GM12873 (cell line): ENCODE results near the gene SLC25A19.

Experiments
- TF ChIP-seq, protein P1 (sequence below): IDR thresholded peaks from 2 replicates; pipeline ENCODE4 v1.5.1; 2012; ENCODE audit warnings: low read depth, mild to moderate bottlenecking, moderate library complexity, low read length, control low read depth; ENCODE audit not compliant: insufficient read depth; ENCODE audit errors: missing control alignments

Gene SLC25A19

DNA sequence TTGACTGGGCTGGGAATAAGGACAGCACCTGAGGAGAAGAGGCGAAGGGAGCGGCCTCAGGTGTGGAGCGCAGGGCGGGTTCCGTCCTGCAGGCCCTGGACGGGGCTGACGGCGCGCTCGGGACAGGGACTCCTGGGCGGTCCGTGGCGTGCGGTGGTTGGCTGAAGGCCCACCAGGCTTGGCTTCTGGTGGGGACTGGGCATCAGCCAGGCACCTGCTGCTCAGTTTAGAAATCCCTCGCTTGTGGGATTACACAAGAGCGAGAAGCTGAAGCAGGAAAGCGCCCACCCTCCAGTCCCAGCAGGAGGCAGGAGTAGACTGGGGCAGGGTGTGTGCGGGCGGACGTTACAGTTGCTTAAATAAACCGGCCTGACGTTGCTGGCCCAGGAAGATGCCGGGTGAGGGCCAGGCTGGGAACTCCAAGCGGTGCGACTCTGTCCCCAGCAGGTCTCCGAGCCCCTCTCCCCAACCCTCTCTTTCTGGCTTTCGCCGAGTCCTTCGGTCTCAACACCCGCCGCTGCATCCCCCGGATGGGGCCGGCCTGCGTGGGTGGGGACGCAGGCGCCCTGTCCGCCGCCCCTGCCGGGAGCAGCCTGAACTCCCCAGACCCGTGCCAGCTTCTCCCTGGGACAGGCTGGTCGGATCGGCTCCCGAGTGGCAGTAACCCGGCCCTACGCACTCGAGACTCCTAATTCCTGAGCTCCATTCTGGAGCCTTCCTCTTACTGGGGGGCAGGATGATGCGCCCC is 18.8 kb downstream of the SLC25A19 start:
- TF ChIP-seq, protein P1, sequence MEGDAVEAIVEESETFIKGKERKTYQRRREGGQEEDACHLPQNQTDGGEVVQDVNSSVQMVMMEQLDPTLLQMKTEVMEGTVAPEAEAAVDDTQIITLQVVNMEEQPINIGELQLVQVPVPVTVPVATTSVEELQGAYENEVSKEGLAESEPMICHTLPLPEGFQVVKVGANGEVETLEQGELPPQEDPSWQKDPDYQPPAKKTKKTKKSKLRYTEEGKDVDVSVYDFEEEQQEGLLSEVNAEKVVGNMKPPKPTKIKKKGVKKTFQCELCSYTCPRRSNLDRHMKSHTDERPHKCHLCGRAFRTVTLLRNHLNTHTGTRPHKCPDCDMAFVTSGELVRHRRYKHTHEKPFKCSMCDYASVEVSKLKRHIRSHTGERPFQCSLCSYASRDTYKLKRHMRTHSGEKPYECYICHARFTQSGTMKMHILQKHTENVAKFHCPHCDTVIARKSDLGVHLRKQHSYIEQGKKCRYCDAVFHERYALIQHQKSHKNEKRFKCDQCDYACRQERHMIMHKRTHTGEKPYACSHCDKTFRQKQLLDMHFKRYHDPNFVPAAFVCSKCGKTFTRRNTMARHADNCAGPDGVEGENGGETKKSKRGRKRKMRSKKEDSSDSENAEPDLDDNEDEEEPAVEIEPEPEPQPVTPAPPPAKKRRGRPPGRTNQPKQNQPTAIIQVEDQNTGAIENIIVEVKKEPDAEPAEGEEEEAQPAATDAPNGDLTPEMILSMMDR, result peak; percentile 48

DNA sequence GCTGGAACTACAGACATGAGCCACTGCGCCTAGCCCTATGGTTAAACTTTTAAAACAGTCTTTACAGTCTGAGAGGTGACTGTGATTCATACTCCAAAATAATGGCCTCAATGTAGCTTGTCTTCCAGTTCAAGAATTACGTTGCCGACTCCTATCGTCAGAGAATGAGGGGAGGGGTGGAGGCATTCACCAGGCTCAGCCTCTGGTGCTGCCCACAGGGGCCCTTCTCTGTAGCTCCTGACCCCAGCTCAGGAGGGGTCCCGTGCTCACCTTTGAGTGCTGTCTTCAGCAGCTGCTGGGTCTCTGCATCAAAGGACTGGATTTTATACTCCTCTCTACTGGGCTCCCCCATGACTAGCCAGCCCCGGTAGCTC is 19.4 kb downstream of the SLC25A19 start:
- TF ChIP-seq, protein P1, result no peak

DNA sequence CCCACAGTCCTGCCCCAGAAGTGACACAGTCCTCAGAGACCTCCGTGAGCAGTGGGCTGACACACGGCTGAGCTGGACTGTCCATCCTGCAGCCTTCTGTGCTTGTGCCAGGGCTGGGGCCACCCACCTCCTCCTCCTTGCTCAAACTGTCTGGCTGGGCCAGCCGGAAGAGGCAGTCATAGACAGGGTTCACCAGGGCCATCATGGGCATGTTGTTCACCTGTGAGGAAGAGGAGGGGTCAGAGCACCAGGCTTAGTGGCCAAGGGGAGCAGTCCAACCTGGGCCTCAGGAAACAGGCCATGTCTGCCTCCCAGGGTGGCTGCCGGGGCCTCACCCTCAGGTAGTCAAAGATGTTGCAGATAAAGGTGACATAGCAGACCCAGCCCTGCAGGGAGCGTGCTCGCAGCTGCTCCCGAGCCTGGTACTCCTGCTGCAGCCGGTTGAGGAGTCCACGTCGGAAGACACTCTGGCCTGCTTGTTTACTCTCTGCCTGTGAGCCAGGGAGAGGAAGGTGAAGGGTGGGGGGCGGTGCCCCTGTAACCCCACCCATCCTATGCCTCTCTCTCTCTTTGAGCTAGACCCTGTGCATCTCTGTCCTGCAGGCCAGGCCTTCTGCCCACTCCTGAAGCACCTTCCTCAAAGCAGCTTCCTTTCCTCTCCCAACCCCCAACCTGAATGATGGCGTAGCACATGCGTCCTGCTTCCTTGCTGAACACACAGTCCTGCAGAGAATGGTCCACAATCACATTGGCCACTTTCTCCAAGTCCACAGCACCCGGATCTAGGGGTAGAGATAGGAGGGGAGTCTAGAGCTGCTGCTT is 21.6 kb downstream of the SLC25A19 start:
- TF ChIP-seq, protein P1, result no peak

DNA sequence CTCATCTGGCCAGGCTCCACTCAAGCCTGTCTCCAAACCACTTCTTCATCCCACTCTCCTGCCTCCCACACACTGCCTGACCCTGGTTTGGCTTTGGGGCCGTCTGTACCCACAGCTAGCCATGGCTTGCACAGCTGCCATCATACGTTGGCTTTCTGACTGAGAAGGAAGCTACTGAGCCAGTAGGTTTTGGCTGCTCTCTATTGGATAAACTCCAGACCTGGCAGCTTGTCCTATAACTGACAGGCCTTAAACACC is 22.2 kb downstream of the SLC25A19 start:
- TF ChIP-seq, protein P1, result no peak

DNA sequence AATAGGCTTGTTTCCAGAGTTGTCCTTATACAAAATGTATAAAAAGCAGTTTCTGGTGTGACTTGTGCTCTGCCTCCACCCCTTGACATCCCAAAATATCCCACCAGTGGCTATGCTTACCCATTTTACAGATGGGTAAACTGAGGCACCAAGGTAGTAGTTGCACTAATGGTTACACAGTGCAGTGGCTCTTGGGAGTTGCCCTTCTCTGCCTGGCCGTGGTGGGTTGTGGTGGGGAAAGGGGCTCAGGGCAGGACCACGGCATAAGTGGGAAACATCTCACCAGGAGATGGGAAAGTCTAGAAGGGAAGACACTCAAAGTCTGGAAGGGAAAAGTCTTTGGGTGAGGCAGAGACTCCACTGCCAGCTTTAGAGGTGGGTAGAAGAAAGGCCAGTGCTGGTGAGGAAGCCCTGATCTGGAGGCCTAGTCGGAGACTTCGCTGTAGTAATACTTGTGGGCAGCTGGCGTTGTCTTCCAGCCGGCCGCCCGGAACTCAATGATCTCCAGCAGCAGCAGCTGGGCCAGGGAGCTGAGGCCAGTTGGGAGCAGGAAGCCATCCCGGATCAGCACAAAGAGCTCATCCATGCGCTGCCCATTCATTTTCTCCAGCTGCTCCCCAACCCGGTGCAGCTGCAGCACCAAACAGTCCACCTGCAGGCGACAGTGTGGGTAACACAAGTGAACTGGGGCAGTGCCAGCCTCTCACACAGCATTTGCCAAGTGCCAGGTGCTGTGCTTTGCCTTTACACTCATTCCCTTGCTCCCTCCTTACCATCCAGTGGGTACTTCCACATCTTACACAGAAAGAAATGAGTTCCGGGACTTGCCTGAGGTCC is 22.7 kb downstream of the SLC25A19 start:
- TF ChIP-seq, protein P1, result no peak

DNA sequence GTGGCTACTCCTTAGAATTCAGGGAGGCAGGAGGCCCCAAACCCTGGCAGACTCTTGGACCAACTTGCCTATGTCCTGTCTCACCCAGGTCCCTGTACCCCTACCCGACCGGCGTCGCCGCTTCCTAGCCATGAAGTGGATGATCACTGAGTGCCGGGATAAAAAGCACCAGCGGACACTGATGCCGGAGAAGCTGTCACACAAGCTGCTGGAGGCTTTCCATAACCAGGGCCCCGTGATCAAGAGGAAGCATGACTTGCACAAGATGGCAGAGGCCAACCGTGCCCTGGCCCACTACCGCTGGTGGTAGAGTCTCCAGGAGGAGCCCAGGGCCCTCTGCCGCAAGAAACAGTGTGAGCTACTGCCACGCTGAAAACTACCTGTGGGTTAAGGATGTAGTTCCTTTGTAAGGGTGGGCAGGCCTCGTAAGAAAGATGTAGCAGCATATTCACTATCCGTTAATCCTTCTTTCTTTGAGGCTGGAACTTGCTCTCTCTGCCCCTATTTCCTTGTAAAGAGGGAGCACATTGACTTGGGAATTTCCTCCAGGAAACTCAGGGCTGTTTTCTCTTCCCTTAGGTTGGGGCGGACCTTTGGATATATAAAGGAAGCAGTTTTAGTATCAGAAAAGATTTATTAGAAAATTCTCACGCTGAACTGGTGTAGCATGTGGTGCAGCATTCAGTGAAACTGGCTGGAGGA is 23.5 kb downstream of the SLC25A19 start:
- TF ChIP-seq, protein P1, result no peak
